Left ventricle myocardium superior (tissue), 1 donor: ENCODE measurements around the gene CDK5RAP2. TPM values are rescaled to one million over a fixed set of nuclear protein-coding genes. Genes with fewer than 3 reads are reported as not detected.
"Not testable (repeated sequence)": the region's sequence is repeated elsewhere in the genome, so short reads cannot be mapped to it uniquely, and the experiment has no call there.

Source experiments
- ATAC-seq: fragments of 200-7000 bp; cut with Tn5 transposase; one replicate; pipeline ENCODE4 v1.9.1; 2020; ENCODE audit warnings: mild to moderate bottlenecking, moderate library complexity
- DNase-seq: peaks from one replicate; pipeline ENCODE4 v3.0.0-alpha.2; 2020
- intact Hi-C: fragments of 100-400 bp; cut with micrococcal nuclease; formaldehyde crosslinking; loops from one replicate; pipeline ENCODE4 v1.11.0; 2022
- total RNA-seq: library from RNA; stranded (reverse); fragmentation: NEBNext Ultra II Directional; extraction: Animal tissue kit (Norgen Biotek cat#: 25700); gene quantifications from one replicate; pipeline ENCODE4 v1.2.1, GENCODE V29; 2021
- donor health status: DM: no; HTN: yes; CAD: no; lungs with severe emphysema.

The CDK5RAP2 gene
- total RNA-seq, 1 donor from 2014 or later = 83.6 TPM

- intact Hi-C loops = no loop called here
Measured at GRCh38 chr9:120556775-120557174, 23.2 kb downstream of the CDK5RAP2 start.

GRCh38 chr9:120555839-120556238, 24.1 kb downstream of the CDK5RAP2 start:
- no peak for DNase-seq
- intact Hi-C loops = no loop called here
- no peak for ATAC-seq

More at GRCh38 chr9:120556775-120557174, 23.2 kb downstream of the CDK5RAP2 start:
- no peak for DNase-seq
- ATAC-seq = no peak

GRCh38 chr9:120552210-120552704, 27.7 kb downstream of the CDK5RAP2 start:
- intact Hi-C loops, DNase-seq: not testable (repeated sequence)

GRCh38 chr9:120545701-120546550, 34.0 kb downstream of the CDK5RAP2 start:
- DNase-seq = no peak
- no peak for ATAC-seq
- intact Hi-C loops = no loop called here

More at GRCh38 chr9:120552210-120552704, 27.7 kb downstream of the CDK5RAP2 start:
- ATAC-seq = not testable (repeated sequence)

GRCh38 chr9:120544441-120544840, 35.5 kb downstream of the CDK5RAP2 start:
- intact Hi-C loops = no loop called here

GRCh38 chr9:120542701-120543490, 37.1 kb downstream of the CDK5RAP2 start:
- no peak for ATAC-seq
- DNase-seq = no peak
- intact Hi-C loops = no loop called here

More at GRCh38 chr9:120544441-120544840, 35.5 kb downstream of the CDK5RAP2 start:
- ATAC-seq = no peak
- DNase-seq = no peak

GRCh38 chr9:120541921-120542320, 38.0 kb downstream of the CDK5RAP2 start:
- ATAC-seq = no peak
- intact Hi-C loops = no loop called here
- DNase-seq = no peak

GRCh38 chr9:120539951-120540350, 40.0 kb downstream of the CDK5RAP2 start:
- DNase-seq (no peak), ATAC-seq (no peak)

GRCh38 chr9:120538339-120538738, 41.6 kb downstream of the CDK5RAP2 start:
- intact Hi-C loops = no loop called here
- ATAC-seq (peak; percentile 39), DNase-seq (no peak)

More at GRCh38 chr9:120539951-120540350, 40.0 kb downstream of the CDK5RAP2 start:
- intact Hi-C loops = no loop called here

- intact Hi-C loops = no loop called here
- ATAC-seq = no peak
- DNase-seq = no peak
Measured at GRCh38 chr9:120536949-120537640, 42.9 kb downstream of the CDK5RAP2 start.

- ATAC-seq = no peak
- intact Hi-C loops = no loop called here
Measured at GRCh38 chr9:120536094-120536493, 43.9 kb downstream of the CDK5RAP2 start.

GRCh38 chr9:120534266-120534665, 45.7 kb downstream of the CDK5RAP2 start:
- intact Hi-C loops = no loop called here
- DNase-seq (no peak), ATAC-seq (no peak)

More at GRCh38 chr9:120536094-120536493, 43.9 kb downstream of the CDK5RAP2 start:
- DNase-seq = no peak

GRCh38 chr9:120532891-120533290, 47.1 kb downstream of the CDK5RAP2 start:
- ATAC-seq (no peak), DNase-seq (no peak)
- intact Hi-C loops = no loop called here

GRCh38 chr9:120532475-120532874, 47.5 kb downstream of the CDK5RAP2 start:
- ATAC-seq (peak; percentile 89), DNase-seq (peak; percentile 39)

GRCh38 chr9:120531683-120532300, 48.2 kb downstream of the CDK5RAP2 start:
- ATAC-seq (peak; percentile 81), DNase-seq (no peak)
- intact Hi-C loops = no loop called here

More at GRCh38 chr9:120532475-120532874, 47.5 kb downstream of the CDK5RAP2 start:
- intact Hi-C loops = no loop called here

GRCh38 chr9:120530220-120530832, 49.6 kb downstream of the CDK5RAP2 start:
- DNase-seq, ATAC-seq, intact Hi-C loops: not testable (repeated sequence)

GRCh38 chr9:120528829-120529228, 51.1 kb downstream of the CDK5RAP2 start:
- no peak for ATAC-seq
- intact Hi-C loops = no loop called here
- DNase-seq = no peak

- ATAC-seq (no peak), DNase-seq (no peak)
- intact Hi-C loops = no loop called here
Measured at GRCh38 chr9:120528327-120528726, 51.6 kb downstream of the CDK5RAP2 start.
